Fibroblast of lung (primary cell): ENCODE results near the gene NCAPH2.

ENCODE experiments used
- EZH2 ChIP-seq: IDR thresholded peaks from 2 replicates; pipeline ENCODE4 v1.5.1; 2012; ENCODE audit warnings: low read length, control low read depth, mild to moderate bottlenecking; ENCODE audit errors: missing control alignments
- TF ChIP-seq, protein P1 (sequence below), 2 donors: IDR thresholded peaks in 1 of 2; conservative IDR thresholded peaks in 1 of 2; 1 replicate in 1 of 2; 2 replicates in 1 of 2; pipeline ENCODE4 v1.5.1; 2011 to 2012; ENCODE audit warnings: low read length in 2 of 2, control low read depth in 1 of 2, inconsistent platforms in 1 of 2, low read depth in 1 of 2, mild to moderate bottlenecking in 1 of 2

GRCh38 chr22:50483556-50483955, 24.5 kb upstream of the NCAPH2 start:
- TF ChIP-seq, protein P1, sequence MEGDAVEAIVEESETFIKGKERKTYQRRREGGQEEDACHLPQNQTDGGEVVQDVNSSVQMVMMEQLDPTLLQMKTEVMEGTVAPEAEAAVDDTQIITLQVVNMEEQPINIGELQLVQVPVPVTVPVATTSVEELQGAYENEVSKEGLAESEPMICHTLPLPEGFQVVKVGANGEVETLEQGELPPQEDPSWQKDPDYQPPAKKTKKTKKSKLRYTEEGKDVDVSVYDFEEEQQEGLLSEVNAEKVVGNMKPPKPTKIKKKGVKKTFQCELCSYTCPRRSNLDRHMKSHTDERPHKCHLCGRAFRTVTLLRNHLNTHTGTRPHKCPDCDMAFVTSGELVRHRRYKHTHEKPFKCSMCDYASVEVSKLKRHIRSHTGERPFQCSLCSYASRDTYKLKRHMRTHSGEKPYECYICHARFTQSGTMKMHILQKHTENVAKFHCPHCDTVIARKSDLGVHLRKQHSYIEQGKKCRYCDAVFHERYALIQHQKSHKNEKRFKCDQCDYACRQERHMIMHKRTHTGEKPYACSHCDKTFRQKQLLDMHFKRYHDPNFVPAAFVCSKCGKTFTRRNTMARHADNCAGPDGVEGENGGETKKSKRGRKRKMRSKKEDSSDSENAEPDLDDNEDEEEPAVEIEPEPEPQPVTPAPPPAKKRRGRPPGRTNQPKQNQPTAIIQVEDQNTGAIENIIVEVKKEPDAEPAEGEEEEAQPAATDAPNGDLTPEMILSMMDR (conservative IDR thresholded peaks at IDR 0.05 in 1 of 2, IDR thresholded peaks at IDR 0.05 in 1 of 2; ENCODE audit: low read depth in 1 of 2, low read length in 2 of 2) = no peak
- no peak for TF ChIP-seq EZH2
